HS-5 (cell line): ENCODE results near the gene FSD1.
A peak's percentile ranks its signal among the peaks of the same experiment; 100 is the strongest.
"Not testable (repeated sequence)": the region's sequence is repeated elsewhere in the genome, so short reads cannot be mapped to it uniquely, and the experiment has no call there.

Experiments
- DNase-seq: peaks from one replicate; pipeline ENCODE4 v3.0.0-alpha.2; 2012; ENCODE audit warnings: low read depth

The FSD1 gene

DNA sequence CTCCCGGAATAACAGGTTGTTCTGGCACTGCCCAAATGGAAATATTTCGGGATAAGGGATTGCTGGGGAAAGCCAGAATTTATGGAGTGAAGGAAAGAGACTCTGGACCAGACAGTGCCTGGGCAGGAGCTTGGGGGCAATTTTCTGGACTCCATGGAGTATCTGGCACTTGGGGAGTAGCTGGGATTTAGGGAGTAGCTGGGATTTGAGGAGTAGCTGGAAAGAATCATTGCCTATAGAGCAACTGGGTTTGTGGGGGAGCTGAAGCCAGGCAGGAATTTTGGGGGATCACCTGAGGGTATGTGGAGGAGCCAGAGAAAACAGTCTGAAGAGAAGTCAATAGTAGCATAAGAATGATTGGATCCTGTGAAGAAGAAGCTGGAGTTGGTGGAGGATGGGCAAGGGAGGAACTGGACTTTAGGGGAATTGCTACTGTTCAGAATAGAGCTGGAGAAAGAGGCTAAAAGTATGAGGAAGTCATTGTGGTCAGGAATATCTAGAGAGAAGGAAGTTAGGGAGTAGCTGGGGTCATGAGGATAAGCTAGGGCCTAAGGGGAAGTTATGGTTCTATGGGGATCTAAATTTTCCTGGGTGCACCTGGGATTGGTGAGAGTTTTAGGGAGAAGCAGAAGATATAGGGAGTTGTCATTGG lies 14.8 kb downstream of the FSD1 start:
- DNase-seq = no peak

DNA sequence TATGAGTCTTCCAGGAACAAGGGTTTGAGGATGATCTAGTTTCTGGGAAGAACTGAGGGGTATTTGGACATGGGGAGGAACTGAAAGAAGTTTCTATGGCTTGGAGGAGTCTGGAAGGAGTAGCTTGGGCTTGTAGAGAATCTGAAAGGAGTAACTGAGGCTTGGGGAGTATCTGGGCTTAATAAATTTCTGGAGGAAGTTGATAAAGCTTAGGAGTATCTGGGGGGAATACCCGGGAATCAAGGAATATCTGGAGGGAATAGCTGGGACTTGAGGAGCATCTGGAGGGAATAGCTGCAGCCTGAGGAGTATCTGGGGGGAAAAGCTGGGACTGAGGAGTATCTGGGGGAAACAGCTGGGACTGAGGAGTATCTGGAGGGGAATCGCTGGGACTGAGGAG lies 16.0 kb downstream of the FSD1 start:
- no peak for DNase-seq

DNA sequence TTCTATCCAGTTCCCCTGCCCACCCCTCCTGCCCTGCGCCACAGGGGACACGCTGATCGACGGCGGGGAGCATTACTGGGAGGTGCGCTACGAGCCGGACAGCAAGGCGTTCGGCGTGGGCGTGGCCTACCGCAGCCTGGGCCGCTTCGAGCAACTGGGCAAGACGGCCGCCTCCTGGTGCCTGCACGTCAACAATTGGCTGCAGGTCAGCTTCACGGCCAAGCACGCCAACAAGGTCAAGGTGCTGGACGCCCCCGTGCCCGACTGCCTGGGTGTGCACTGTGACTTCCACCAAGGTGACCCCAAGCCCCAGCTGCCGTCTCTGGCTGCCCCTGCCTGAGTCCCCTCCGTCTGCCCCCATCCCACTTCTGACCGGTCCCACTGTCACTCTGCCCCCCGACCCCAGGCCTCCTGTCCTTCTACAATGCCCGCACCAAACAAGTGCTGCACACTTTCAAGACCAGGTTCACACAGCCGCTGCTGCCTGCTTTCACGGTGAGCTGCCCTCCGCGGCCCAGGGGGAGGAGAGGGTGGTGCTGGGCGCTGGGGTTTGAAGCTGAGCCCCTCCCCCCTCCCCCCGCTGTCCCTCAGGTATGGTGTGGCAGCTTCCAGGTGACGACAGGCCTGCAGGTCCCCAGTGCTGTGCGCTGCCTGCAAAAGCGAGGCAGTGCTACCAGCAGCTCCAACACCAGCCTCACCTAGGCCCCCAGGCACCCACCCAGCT lies 18.7 kb downstream of the FSD1 start:
- DNase-seq = no peak

DNA sequence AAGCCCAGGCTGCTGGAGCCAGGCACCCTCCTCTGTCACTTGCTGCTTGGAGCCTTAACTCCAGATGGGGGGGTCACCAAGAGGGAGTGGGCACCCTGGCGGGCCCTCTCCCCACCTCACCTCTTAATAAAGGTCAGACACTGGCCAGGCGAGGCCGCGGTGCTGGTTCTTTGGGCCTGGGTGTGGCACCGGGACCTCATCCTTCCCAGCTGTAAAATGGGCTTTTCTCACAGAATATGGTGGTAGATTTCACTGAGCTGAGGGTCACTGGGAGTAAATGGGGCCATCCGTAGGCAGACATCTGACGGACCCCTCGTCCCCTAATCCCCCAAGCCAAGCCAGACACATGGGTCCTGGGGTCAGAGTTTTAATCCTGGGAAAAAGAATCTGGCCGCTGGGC lies 19.3 kb downstream of the FSD1 start:
- DNase-seq = no peak

DNA sequence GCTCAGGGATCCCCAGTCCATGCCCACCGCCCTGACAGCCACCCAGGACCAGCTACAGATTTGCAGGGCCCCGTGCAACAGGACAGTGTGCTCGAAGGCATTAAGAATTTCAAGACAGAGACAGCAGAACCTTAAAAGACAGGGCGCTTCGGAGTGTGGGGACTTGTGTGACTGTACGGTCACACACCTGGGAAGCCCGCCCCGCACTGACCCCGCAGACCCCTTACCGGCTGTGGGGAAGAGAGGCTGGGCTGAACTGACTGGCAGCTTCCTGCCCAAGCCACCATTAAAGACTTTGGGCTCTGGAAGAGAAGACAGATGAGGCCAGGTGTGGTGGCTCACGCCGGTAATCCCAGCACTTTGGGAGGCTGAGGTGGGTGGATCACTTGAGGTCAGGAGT lies 19.8 kb downstream of the FSD1 start:
- DNase-seq = no peak

DNA sequence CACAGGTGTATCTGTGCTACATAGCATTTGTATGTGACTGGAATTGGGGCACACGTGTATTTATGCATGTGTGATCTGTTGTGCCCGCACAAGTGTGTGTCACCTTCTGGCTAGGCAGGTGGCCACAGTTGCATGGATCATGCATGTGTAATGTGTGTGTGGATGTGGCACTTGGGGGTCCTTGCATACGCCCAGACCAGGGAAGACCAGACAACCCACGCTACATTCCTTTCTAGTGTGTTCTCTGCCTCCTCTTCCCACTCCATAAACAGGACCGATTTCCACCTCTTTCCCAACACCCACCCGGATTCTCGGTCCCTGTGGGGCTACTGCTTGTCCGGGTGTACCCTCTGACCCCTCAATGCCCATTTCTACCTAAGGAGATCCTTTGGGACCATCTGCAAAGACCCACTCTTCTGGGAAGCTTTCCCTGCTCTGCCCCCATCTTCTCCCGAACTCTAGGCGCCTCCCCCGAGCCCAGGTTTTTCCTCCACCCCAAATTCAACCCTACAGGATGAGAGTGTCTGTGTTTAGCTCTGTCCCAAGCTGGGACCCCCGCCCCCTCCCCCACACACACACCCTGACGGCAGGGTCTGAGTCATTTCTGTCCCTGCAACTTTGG lies 21.9 kb downstream of the FSD1 start:
- no peak for DNase-seq

DNA sequence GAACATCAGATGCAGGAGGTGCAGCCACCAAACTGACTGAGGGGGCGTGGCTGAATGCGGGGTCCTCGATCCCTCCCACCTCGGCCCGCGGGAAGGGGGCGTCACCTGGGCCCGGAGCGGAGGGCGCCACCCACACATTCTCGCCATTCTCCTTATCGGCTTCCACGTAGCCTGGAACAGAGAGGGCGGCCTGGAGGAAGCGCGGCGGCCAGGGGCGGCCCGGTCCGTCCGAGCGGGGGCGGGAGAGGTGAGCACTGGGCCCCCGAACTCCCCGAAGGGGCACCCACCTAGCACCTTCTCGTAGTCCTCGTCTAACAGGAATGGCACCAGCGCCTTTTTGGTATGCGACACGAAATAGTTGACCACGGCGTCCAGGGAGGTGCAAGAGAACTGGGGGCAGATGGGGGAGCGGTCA lies 22.4 kb downstream of the FSD1 start:
- no peak for DNase-seq

DNA sequence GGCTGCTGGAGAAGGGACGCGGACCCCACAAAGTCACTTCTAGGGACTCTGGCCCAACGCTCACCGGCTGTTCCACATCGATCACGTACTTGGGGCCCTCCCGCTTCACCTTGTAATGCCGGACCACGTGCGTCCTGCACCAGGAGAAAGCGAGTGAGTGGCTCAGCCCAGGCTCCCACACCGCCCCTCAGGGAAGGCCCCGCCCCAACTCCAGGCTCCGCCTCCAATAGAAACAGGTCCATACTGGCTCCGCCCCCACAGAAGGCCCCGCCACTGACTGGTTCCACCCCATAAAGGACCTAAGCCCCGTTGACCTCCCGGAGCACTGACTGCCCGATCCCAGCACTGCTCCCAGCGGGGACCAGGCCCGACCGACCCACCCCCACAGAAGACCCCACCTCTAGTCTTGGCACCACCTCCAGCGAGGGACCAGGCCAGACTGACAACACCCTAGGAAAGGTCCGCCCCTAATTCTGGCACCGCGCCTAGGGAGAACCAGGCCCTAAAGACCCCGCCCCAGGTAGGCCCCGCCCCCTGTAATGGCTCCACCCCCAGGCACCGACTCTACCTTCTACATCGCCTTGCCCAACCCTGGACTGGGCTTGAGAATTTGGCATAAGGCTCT lies 23.0 kb downstream of the FSD1 start:
- no peak for DNase-seq

DNA sequence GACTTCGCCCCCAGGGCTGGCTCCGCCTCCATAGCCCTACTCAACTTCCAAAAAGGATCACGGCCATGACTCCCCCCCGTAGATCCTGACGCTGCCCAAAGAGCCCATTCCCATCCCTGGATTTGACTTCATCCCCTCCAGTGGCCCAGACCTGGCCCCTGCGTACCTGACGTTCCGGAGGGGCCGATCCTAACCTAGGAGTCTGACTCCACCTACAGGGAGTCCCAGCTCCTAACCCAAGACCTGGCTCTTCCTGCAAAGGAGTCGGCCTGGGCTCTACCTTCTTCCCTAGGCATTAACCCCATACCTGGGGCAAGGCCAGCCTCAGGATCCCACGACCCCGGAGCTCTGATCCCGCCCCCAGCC lies 23.5 kb downstream of the FSD1 start:
- DNase-seq = no peak

DNA sequence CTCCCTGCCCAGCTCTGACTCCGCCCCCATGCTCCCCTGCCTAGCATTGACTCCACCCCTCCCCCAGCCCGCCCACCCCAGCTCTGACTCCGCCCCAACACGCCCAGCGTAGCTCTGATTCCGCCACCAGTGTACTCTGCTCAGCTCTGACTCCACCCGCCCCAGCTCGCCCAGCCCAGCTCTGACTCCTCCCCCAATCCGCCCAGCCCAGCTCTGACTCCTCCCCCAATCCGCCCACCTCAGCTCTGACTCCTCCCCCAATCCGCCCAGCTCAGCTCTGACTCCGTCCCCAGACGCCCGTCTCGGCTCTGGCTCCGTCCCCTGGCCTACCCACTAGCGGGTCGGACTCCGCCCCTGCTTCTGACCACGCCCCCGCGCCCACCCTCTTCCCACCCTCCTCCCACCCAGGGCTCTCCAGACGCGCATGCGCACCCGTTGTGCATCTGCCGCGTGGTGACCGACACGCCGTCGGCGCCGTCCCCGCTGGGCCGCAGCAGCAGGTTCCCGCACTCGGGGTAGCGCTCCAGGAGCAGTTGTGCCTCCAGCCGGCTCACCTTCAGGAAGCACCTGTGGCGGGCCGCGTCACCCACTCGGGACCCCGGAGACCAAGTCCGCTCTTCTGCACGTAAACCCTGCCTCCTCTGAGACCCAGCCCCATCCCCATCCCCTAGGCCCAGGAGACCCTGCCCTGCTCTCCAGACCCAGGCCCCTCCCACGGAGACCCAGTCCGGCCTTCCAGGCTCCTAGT lies 24.0 kb downstream of the FSD1 start:
- DNase-seq = no peak

DNA sequence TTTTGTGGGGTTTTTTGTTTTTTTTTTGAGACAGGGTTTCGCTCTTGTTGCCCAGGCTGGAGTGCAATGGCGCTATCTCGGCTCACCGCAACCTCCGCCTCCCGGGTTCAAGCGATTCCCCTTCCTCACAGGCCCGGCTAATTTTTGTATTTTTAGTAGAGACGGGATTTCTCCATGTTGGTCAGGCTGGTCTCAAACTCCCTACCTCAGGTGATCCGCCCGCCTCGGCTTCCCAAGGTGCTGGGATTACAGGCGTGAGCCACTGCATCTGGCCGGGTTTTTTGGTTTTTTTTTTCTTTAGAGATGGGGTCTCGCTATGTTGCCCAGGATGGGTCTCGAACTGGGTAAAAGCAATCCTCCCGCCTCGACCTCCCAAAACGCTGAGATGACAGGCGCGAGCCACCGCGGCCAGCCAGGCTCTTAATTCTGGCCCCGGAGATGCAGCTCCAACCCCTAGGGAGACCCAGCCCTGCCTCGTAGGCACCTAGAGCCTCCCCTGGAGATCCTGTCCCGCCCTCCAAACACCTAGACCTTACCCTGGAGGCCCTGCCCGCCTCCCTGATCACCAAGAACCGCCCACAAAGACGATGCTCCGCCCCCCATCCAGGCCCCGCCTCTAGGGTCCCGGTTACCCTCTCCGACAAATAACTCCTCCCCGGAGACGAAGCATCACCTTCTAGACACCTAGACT lies 24.7 kb downstream of the FSD1 start:
- DNase-seq = not testable (repeated sequence)

DNA sequence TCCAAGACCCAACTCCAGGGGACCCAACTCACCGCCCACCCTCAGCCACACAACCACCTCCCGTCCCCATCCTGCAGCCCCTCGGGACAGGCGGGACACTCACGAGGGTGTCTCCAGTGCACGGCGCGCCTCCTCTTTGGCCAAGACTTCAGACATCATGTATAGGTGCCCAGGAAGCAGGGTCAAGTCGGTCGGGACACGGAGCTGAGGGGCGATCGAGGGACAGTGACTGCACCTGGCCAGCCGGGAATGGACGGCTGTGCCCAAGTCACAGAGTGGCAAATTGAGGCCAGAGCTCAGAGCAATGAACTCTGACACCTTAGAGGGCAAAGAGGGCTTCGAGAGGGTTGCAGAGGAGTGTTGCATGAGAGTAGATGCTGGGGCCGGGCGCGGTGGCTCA lies 25.5 kb downstream of the FSD1 start:
- DNase-seq = no peak

DNA sequence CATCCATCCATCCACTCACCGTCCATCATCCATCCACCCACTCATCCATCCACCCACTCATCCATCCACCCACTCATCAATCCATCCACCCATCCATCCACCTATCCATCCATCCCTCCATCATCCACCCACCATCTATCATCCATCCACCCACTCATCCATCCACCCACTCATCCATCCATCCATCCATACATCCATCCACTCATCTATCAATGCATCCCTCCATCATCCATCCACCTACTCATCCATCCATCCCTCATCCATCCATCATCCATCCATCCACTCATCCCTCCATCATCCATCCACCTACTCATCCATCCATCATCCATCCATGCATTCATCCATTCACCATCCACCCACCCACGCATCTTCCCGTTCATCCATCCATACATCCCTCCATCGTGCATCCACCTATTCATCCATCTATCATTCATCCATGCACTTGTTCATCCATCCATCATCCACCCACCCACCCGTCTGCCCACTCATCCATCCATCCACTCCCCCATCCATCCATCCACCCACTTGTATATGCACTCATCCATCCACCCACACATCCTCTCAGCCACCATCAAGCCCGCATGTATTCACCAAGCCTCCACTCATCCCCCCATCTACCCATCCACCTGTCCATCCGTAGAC lies 30.7 kb downstream of the FSD1 start:
- no peak for DNase-seq

DNA sequence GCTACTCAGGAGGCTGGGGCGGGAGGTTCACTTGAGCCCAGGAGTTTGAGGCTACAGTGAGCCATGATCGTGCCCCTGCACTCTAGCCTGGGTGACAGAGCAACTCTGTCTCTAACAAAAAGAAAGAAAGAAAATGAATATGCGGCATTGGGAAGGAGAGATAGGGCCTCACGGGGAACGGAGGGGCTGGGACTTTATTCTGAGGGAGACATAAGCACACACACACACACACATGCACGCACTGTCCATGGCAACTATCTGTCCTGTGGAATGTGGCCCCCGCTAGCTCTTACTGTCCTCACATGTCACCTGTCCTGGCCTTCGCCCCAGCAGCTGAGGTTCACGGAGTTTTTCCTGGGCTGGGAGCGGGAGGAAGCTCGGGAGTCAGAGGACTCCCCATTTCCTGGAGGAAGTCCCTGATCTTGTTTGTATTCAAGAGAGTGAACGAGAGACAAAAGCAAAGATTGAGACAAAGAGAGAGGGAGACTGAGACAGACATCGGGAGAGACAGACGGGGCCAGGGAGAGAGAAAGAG lies 33.6 kb downstream of the FSD1 start:
- DNase-seq = no peak

DNA sequence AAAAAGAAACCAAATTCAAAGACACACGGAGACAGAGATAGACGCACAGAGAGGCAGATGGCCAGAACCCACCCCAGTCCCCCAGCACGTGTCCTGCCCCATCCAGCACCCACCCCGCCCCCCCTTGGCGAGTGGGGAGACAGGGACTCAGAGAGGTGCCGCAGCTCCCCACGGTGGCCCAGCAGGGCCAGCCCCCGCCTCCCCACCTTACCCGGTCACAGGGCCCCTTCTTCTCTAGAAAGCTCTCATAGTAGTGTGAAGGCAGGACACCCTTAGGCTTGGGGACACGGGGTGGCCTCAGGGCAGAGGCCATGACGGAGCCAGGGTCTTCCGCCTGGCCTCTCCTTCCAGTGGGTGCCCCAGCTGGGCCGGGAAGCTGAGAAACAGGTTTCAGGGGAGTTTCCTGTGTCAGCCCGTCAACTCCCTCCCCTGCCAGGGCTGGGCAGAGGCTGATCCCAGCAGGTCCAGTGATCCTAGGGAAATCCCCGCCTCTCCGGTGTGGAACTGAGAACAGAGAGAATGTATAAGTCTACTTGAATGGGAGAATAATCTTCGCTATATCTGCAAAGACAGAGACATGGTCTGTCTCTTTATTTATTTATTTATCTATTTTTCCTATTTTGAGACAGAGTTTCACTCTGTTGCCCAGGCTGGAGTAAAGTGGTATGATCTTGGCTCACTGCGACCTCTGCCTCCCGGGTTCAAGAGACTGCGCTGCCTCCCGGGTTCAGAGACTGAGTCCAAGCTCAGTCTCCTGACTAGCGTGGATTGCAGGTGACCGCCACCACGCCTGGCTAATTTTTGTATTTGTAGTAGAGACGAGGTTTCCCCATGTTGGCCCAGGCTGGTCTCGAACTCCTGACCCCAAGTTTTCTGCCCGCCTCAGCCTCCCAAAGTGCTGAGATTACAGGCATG lies 34.3 kb downstream of the FSD1 start, which contains the start of gene STAP2:
STAP2 (minus strand) TSS at position 387 of the 915 bp plus-strand sequence; CDS start at position 313, 74 bp downstream.
- no peak for DNase-seq

DNA sequence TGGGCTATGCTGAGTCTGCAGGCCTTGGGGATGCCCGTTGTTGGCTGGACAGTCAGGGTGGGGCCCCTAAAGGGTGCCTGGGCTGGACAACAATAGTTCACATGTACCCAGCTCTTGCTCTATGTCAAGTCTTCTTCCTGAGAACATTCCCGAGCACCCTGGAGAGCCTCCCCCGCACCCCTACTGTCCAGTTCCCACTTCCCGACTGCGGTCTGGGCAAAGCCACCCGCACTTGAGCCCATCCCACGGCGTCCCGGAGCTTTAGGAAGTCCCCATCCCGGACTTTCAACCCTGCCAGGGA lies 37.9 kb downstream of the FSD1 start:
- no peak for DNase-seq

DNA sequence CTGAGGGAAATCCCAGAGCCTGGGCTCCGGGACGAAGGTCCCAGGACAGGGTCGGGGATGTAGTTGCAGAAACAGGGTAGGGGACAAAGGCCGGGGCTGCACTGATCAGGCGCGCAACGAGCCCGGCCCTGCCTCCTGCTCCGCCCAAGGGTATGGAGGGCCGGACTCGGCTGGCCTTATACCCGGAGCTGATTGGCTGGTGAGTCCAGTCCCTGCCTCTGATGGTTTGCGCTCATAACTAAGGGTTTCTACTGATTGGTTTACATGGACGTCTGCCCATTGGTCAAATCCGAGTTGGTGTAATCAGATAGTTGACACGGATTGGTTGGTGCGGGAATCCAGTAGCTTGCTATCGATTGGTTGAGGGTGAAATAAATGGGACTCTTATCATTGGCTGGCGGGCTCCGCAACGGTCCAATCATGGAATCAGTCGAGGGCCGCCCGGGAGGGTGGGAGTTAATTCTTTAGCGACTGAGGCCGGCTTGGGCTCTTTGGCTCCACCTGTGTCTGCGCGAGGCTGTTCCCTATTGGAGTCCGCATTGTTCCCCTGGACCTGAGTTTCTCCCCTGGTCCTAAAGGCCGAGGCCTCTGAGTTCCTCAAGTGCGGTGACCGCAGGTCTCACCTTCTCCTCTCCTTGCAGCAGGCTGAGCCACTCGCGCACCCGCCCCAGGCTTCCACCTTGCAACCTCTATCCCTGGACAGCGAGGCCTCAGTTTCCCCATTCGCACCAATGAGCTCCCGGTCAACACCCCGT lies 38.4 kb downstream of the FSD1 start:
- DNase-seq = peak; percentile 100

DNA sequence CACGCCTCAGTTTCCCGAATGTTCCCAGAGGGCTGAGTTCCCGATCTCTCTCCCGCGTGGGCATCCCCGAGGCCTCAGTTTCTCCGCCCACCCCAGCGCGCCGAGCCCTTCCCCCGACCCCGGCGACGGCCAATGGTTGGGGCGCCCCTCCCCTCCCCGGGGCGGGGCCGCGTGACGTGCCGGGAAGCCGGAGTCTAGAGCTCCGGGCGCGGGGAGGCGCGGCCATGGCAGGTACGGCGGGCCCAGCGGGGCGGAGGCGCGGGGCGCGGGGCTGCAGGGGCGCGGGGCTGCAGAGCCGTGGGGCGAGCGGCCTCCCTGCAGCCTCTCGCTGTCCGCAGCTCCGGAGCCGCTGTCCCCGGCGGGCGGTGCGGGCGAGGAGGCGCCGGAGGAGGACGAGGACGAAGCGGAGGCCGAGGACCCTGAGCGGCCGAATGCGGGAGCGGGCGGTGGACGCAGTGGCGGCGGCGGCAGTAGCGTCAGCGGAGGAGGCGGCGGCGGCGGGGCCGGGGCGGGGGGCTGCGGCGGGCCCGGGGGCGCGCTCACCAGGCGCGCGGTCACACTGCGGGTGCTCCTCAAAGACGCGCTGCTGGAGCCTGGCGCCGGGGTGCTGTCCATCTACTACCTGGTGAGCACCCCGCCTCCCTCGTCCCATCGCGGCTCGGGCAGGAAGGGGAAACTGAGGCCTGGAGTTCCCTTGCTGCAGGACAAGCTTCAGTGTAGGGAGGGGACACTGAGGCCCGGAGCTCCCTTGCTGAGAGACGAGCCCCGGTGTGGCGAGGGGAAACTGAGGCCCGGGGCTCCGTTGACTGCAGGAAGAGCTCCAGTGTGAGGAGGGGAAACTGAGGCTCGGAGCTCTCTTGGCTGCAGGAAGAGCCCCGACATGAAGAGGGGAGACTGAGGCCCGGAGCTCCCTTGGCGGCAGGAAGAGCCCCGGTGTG lies 39.2 kb downstream of the FSD1 start, which contains the start of gene MPND:
MPND (plus strand) TSS at position 193 of the 938 bp plus-strand sequence; CDS start at position 225, 32 bp downstream.
- peak; percentile 45 for DNase-seq
